C4-2B (cell line): ENCODE results near the gene ACP7.
"Not testable (repeated sequence)": the region's sequence is repeated elsewhere in the genome, so short reads cannot be mapped to it uniquely, and the experiment has no call there.

Source experiments
- H3K27ac ChIP-seq: fragments of 450-650 bp; 2 replicates; pipeline ENCODE4 v1.5.1; 2017
- ZFX ChIP-seq: fragments of 450-650 bp; IDR thresholded peaks from 2 replicates; pipeline ENCODE4 v1.6.1; 2017
- TF ChIP-seq, protein P1 (sequence below): fragments of 450-650 bp; conservative IDR thresholded peaks from 2 replicates; pipeline ENCODE4 v1.5.1; 2017; ENCODE audit warnings: mild to moderate bottlenecking

ACP7 gene

GRCh38 chr19:39064405-39064804 lies 19.8 kb upstream of the ACP7 start:
- no peak for TF ChIP-seq ZFX
- TF ChIP-seq, protein P1, sequence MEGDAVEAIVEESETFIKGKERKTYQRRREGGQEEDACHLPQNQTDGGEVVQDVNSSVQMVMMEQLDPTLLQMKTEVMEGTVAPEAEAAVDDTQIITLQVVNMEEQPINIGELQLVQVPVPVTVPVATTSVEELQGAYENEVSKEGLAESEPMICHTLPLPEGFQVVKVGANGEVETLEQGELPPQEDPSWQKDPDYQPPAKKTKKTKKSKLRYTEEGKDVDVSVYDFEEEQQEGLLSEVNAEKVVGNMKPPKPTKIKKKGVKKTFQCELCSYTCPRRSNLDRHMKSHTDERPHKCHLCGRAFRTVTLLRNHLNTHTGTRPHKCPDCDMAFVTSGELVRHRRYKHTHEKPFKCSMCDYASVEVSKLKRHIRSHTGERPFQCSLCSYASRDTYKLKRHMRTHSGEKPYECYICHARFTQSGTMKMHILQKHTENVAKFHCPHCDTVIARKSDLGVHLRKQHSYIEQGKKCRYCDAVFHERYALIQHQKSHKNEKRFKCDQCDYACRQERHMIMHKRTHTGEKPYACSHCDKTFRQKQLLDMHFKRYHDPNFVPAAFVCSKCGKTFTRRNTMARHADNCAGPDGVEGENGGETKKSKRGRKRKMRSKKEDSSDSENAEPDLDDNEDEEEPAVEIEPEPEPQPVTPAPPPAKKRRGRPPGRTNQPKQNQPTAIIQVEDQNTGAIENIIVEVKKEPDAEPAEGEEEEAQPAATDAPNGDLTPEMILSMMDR: no peak

GRCh38 chr19:39065928-39066327 lies 18.2 kb upstream of the ACP7 start:
- no peak overlapping the region for H3K27ac ChIP-seq
- TF ChIP-seq, protein P1: no peak
- TF ChIP-seq ZFX: no peak

More at GRCh38 chr19:39064405-39064804, 19.8 kb upstream of the ACP7 start:
- no peak overlapping the region for H3K27ac ChIP-seq

DNA sequence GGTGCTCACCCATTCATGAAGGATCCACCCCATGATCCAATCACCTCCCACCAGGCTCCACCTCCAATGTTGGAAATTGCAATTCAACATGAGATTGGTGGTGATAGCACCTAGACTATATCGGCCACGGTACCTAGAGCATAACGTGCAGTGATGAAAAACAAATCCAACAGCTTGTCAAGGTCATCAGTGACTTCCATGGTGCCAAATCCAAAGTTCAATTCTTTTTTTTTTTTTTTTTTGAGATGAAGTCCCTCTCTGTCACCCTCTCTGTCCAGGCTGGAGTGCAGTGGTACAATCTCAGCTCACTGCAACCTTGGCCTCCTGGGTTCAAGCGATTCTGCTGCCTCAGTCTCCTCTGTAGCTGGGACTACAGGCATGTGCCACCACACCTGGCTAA lies 17.1 kb upstream of the ACP7 start:
- no peak overlapping the region for H3K27ac ChIP-seq
- TF ChIP-seq, protein P1: no peak
- no peak for TF ChIP-seq ZFX

DNA sequence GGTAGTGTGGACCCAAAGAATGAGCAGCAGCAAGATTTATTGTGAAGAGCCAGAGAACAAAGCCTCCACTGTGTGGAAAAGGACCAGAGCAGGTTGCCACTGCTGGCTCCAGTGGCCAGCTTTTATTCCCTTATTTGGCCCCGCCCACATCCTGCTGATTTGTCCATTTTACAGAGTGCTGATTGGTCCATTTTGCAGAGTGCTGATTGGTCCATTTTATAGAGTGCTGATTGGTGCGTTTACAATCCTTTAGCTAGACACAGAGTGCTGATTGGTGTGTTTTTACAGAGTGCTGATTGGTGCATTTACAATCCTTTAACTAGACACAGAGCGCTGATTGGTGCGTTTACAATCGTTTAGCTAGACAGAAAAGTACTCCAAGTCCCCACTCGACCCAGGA lies 15.9 kb upstream of the ACP7 start:
- H3K27ac ChIP-seq: not testable (repeated sequence)

GRCh38 chr19:39070888-39071287 lies 13.3 kb upstream of the ACP7 start:
- TF ChIP-seq ZFX: no peak
- TF ChIP-seq, protein P1: no peak
- H3K27ac ChIP-seq: no peak overlapping the region

DNA sequence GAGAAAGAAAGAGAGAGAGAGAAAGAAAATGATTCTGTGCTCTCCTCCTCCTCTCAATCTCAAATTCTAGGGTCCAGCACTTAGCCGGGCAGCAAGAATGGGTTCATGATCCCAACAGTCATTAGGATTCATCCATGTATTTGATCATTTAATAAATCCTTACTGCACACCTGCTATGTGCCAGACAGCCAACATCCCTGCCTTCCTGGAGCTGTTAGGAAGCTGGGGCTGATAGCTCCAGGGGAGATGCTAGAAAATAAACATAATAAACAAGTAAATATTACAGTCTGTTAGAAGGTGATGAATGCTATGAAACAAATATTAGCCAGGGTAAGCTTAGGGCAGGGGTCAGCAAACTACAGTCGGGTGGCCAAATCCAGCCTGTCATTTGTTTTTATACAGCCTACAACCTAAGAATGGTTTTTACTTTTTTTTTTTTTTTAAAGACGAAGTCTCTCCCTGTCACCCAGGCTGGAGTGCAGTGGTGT lies 9.9 kb upstream of the ACP7 start:
- TF ChIP-seq, protein P1: no peak
- TF ChIP-seq ZFX: no peak
- H3K27ac ChIP-seq: no peak overlapping the region

DNA sequence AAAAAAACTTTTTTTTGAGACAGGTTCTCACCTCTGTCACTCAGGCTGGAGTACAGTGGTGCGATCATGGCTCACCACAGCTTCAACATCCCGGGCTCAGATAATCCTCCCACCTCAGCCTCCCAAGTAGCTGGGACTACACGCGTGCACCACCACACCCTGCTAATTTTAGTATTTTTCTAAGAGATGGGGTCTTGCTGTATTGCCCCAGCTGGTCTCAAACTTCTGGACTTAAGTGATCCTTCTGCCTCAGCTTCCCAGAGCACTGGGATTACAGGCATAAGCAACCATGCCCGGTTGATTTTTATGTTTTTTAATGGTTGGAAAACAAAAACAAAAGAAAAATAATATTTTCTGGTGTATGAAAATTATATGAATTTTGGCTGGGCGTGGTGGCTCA lies 9.2 kb upstream of the ACP7 start:
- H3K27ac ChIP-seq: no peak overlapping the region
- no peak for TF ChIP-seq ZFX
- TF ChIP-seq, protein P1: no peak

GRCh38 chr19:39077323-39077722 lies 6.8 kb upstream of the ACP7 start:
- no peak overlapping the region for H3K27ac ChIP-seq
- TF ChIP-seq, protein P1: no peak
- no peak for TF ChIP-seq ZFX
